Skeletal muscle satellite cell (primary cell): ENCODE measurements around the gene CDH23.

Source experiments
- H3K27me3 ChIP-seq: 2 replicates; pipeline ENCODE4 v1.7.0; 2013; ENCODE audit warnings: low read length; ENCODE audit not compliant: control insufficient read depth, insufficient read depth
- H3K36me3 ChIP-seq: 2 replicates; pipeline ENCODE4 v1.7.0; 2013; ENCODE audit warnings: mild to moderate bottlenecking, control low read depth, low read length; ENCODE audit not compliant: insufficient read depth
- H3K4me1 ChIP-seq: 2 replicates; pipeline ENCODE4 v1.7.0; 2013; ENCODE audit warnings: low read length; ENCODE audit not compliant: control insufficient read depth, insufficient read depth
- H3K4me2 ChIP-seq: 2 replicates; pipeline ENCODE4 v1.7.0; 2013; ENCODE audit warnings: mild to moderate bottlenecking, low read length
- H3K4me3 ChIP-seq: 2 replicates; pipeline ENCODE4 v1.7.0; 2013; ENCODE audit warnings: low read length
- H3K9ac ChIP-seq: 2 replicates; pipeline ENCODE4 v1.7.0; 2013; ENCODE audit warnings: mild to moderate bottlenecking, low read depth, low read length, moderate library complexity
- H3K9me3 ChIP-seq: replicated peaks from 2 replicates; pipeline ENCODE4 v1.7.0; 2013; ENCODE audit warnings: mild to moderate bottlenecking, control low read depth, low read length

Gene CDH23

DNA sequence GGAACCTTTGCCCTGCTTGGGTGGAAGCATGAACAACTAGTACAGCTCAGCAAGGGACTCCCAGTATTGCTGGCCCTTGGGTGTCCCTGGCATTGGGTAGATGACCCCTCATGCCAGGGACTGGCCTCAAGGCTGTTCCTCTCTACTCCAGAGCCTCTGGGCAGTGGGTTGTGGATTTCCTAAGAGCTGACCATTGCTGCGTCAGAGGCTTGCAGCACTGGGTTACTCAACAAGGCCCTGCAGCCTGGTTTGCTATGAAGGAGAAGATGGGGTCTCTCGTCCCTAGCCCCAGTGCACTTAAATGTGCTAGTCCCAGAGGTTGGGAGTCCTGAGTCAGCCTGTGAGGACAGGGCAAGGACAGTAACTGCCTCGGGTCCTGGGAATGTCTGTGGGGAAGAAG lies 374.1 kb downstream of the CDH23 start:
- H3K9me3 ChIP-seq: no peaks in the 10 kb centered on the region
- no peak overlapping the region for H3K9ac ChIP-seq
- H3K27me3 ChIP-seq: no peaks in the 10 kb centered on the region
- H3K4me2 ChIP-seq: no peak overlapping the region
- peaks cover 81% of the 10 kb centered on the region for H3K4me1 ChIP-seq
- H3K36me3 ChIP-seq: no peaks in the 10 kb centered on the region
- no peak overlapping the region for H3K4me3 ChIP-seq

DNA sequence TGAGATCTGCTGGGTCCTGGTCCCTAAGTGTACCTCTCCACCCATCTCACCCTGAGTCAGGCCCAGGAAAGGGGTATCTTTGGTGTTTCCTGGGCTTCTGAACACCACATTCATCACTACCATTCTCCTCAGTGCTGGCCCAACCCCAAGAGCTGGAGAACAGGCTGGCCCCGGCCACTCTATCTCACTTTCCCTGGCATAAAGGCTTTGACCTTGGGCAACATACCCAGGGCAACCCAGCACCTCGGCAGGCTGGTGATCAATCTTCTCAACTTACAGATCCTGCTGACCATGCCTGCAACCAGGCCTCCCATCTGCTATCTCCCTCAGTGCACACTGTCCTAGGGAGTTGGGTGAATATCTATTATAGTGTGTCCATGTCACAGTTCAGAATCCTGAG lies 374.5 kb downstream of the CDH23 start:
- H3K4me1 ChIP-seq: peaks cover 77% of the 10 kb centered on the region
- H3K27me3 ChIP-seq: no peaks in the 10 kb centered on the region
- no peaks in the 10 kb centered on the region for H3K9me3 ChIP-seq
- no peak overlapping the region for H3K4me3 ChIP-seq
- no peak overlapping the region for H3K9ac ChIP-seq
- no peak overlapping the region for H3K4me2 ChIP-seq
- no peaks in the 10 kb centered on the region for H3K36me3 ChIP-seq

DNA sequence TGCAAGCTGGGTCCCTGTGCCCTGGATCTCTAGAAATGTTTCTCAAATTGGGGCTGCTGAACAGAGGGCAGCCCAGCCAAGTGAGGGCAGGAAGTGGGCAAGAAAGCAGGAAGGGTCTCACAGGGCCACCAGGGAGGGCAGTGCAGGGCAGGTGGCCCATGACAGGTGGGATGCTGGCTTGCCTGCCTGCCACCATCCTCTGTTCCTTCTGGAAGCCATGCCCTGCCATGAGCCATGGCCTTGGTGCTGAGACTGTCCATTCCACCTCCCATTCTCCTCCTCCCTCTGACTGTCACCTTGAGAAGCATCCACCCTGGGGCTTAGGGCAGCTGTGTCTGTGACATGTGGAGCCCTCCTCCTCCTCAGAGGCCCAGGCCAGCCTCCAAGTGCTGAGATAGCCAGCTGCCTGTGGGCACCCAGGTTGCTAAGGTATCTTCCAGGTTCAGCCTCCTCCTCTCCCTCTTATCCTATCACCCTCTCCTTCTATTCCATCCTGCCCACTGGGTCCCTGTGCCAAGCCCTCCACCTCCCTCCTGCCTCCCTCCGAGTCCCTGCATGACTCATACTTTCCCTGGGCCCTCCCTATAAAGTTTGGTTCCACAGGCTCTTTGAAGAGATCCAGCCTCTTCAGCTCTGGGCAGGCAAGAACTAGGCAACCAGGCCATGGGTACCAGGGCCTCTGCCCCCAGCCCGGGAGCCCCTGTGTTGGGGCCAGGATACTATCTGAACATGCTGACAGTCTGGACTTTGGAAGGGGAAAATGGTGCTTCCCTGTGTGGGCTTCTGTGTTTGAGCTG lies 375.3 kb downstream of the CDH23 start:
- no peaks in the 10 kb centered on the region for H3K9me3 ChIP-seq
- peak overlapping the region; percentile 84 for H3K4me2 ChIP-seq
- no peaks in the 10 kb centered on the region for H3K27me3 ChIP-seq
- no peaks in the 10 kb centered on the region for H3K36me3 ChIP-seq
- H3K9ac ChIP-seq: peak overlapping the region; percentile 77
- peak overlapping the region; percentile 77 for H3K4me3 ChIP-seq
- peaks cover 70% of the 10 kb centered on the region for H3K4me1 ChIP-seq

DNA sequence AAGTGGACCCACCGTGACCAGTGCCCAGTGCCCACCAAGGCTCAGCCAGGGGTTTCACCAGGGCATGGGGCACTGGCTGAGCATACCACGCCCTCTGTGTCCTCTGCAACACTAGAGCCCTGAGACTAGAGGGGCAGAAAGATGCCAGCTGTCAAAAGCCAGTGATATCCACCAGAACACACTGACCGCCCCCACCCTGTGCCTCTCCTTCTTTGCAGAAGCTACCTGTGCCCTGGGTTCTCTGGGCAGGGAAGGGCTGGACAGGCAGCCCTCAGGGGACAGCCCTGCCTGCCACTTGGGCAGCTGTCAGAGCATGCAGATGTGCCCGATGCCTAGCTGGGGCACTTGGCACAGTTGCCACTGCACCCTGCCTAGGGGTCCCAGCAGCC lies 376.1 kb downstream of the CDH23 start:
- Histone ChIP-seq H3K4me1 (peaks cover 62% of the 10 kb centered on the region), H3K9ac (peak overlapping the region; percentile 77), H3K4me3 (peak overlapping the region; percentile 77), H3K27me3 (no peaks in the 10 kb centered on the region), H3K9me3 (no peaks in the 10 kb centered on the region), H3K4me2 (peak overlapping the region; percentile 84), H3K36me3 (no peaks in the 10 kb centered on the region)

DNA sequence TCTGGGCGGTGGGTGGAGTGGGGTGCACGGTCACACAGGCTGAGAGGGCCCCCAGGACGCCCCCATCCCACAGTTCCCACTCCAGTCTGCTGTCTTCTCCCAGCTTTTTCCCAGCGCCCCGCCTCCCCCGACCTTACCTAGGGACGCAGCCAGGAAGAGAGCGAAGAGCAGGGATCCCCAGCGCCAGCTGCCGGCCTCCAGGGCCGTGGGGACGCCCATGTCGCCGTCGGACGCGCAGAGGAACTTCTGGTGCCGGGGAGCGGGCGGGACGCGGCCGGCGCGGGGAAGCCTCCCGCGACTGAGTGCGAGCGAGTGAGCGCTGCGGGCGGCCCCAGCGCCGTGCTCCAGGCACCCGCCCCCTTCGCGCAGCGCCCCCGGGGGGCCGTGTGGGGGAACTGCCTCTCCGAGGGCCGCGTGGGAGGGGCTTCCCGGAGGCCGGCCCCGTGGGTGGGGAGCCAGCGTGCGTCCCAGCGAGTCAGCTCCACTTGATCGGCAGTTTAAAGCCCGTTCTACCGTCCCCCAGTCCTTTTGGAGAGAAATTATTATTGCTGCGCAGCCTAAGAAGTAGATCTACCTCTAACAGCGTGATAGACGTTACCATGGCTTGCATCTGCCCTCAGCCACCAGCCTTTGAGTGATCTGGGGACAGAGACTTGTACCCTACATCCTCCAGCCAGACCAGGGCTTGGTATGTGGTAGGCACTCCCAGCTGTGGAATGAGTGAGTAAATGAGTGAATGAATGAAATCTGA lies 376.7 kb downstream of the CDH23 start, which contains the start of gene VSIR:
Gene VSIR (minus strand): TSS at position 300 of the 751 bp plus-strand sequence. CDS start 81 bp downstream, at position 219.
- H3K36me3 ChIP-seq: no peaks in the 10 kb centered on the region
- H3K4me3 ChIP-seq: peak within 1 kb of the TSS; percentile 77
- peak within 1 kb of the TSS; percentile 77 for H3K9ac ChIP-seq
- peaks cover 57% of the 10 kb centered on the region for H3K4me1 ChIP-seq
- H3K4me2 ChIP-seq: peak within 1 kb of the TSS; percentile 84
- no peaks in the 10 kb centered on the region for H3K9me3 ChIP-seq
- H3K27me3 ChIP-seq: no peaks in the 10 kb centered on the region

DNA sequence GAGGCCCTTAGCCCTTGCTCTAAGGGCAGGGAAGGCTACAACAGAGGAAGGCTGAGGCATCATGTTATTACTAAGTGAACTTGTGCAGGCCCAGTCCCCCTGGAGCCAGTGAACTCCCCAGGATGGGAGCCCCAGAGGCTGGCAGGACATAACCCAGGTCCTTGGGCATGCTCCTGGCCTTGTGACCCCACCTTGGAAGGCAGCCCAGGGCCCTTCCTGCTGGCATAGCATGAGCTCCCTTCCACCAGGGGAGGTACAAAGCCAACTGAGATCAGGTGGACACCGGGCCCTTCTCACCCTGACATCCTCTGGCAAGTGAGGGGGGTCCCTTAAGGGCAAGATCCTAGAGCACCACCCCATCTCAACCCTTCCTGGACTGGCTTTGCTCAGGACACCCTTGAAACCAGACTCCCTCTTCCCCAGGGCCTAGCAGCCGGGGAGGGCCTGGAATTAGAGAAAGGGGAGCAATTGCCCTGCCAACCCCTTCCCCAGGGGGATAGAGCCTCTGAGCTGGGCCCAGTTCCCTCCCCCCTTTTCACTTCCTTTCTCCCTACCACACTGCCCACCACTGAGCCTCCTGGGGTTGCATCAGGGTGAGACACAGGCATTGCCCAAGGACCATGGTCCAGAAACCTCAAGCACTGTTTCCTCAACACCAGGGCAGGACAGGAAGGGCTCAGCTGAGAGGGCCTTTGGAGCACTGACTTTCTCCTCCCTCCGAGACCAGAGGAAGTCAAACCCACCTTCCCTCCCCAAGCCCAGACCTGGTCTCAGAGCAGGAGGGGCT lies 378.4 kb downstream of the CDH23 start:
- Histone ChIP-seq H3K4me1 (peaks cover 42% of the 10 kb centered on the region), H3K9me3 (no peaks in the 10 kb centered on the region), H3K27me3 (peaks cover 4% of the 10 kb centered on the region), H3K36me3 (no peaks in the 10 kb centered on the region), H3K4me2 (no peak overlapping the region), H3K4me3 (no peak overlapping the region), H3K9ac (no peak overlapping the region)

DNA sequence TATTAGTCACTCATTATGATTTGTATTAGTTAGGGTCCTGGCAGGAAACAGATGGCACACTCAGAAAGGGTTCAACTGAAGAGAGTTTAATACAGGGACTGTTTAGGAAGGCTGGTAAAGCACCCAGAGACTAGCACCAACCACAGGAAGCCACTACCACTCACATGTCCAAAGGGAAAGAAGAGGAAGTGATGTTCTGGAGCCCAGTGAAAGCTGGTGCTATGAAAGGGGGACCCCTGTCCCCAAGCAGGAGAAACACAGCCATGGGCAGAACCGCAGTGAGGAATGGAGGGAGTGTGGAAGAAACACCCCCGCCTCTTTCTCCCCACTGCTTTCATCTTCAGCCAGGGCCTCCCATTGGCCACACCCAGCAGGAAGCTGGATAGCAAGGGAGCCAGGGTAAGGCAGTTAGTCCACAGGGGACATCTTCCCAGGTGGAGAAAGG lies 379.8 kb downstream of the CDH23 start:
- Histone ChIP-seq H3K4me1 (peaks cover 28% of the 10 kb centered on the region), H3K9ac (no peak overlapping the region), H3K4me3 (no peak overlapping the region), H3K4me2 (no peak overlapping the region), H3K9me3 (no peaks in the 10 kb centered on the region), H3K27me3 (peaks cover 8% of the 10 kb centered on the region), H3K36me3 (no peaks in the 10 kb centered on the region)

DNA sequence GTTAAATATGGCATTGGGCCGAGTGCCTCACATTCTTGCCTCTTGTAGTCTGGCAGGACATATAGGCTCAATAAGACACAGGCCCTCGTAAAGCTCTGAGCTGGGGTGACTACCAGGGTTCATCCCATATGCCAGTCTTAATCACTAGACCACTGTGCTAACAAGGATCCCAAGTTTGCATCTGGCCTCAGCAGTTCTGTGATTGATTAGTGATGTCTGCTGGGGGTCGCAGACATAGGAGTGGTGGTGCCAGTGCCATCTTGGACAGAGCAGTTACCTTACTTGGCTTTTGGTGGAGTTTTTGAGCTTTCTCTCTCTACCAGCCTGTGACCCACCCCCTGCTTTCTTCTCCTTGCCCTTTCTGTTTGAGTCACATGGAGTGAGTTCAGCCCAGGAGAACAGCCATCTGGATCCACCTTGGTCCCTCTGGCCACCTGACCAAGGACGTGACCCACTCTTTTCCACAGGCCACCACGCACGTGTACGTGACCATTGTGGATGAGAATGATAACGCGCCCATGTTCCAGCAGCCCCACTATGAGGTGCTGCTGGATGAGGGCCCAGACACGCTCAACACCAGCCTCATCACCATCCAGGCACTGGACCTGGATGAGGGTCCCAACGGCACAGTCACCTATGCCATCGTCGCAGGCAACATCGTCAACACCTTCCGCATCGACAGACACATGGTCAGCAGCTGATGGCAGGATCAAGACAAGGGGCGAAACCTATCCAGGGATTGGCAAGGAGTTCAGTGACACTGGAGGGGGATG lies 380.7 kb downstream of the CDH23 start:
- Histone ChIP-seq H3K4me2 (no peak overlapping the region), H3K27me3 (peaks cover 16% of the 10 kb centered on the region), H3K9ac (no peak overlapping the region), H3K4me3 (no peak overlapping the region), H3K36me3 (no peaks in the 10 kb centered on the region), H3K4me1 (peaks cover 20% of the 10 kb centered on the region), H3K9me3 (no peaks in the 10 kb centered on the region)

DNA sequence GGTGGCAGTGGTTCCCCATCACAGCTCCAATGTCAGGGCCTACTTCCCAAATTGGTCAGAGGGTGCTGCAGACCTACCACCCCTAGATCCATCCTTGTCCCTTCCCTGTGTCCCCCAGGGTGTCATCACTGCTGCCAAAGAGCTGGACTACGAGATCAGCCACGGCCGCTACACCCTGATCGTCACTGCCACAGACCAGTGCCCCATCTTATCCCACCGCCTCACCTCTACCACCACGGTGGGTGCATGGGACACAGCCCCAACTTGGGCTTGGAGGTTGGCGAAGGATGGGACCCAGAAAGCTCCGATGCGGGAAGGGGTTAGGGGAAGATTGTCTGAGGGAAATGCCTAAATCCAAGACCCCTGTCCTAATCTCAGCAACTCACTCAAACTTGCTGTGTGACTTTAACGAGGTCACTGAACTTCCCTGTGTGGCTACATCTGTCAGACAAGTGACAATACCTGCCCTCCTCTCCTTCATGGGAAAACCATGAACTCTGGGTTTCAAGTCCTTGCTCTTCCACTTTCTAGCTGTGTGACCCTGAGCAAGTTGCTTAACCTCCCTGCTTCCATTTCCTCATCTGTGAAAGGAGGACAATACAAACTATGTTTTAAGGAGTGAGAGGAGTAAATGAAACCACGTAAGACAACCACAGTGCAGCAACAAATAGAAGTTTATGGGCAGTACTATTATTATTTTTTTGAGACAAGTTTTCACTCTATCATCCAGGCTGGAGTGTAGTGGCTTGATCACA lies 381.5 kb downstream of the CDH23 start:
- Histone ChIP-seq H3K4me3 (no peak overlapping the region), H3K4me1 (peaks cover 12% of the 10 kb centered on the region), H3K9me3 (no peaks in the 10 kb centered on the region), H3K27me3 (peaks cover 21% of the 10 kb centered on the region), H3K36me3 (no peaks in the 10 kb centered on the region), H3K9ac (no peak overlapping the region), H3K4me2 (no peak overlapping the region)

DNA sequence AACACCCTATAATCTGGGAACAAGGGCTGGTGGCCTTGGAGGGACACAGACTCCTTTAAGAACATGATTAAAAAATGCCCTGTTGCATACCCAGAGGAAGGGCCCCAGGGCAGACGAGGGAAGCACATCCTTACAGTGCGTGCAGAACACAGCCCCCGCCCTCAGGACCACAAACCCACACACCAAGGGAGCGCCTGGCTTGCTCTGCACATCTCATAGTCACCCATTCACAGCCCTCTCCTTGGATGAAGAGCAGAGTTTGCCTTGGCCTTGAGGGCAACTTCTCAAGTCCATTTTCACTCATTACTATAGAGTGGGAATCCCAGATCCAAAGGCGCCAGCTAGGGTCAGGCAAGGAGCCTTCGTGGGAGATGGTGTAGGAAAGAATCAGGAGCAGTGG lies 382.9 kb downstream of the CDH23 start:
- H3K9me3 ChIP-seq: no peaks in the 10 kb centered on the region
- no peak overlapping the region for H3K4me2 ChIP-seq
- H3K27me3 ChIP-seq: peaks cover 31% of the 10 kb centered on the region
- H3K4me1 ChIP-seq: peaks cover under 1% of the 10 kb centered on the region
- no peaks in the 10 kb centered on the region for H3K36me3 ChIP-seq
- no peak overlapping the region for H3K9ac ChIP-seq
- H3K4me3 ChIP-seq: no peak overlapping the region
